Transverse colon (tissue), 4 donors: Measurements from ENCODE around the gene RAB6B.

Experiments used
- EP300 ChIP-seq: sonication (generic); formaldehyde crosslinking; IDR thresholded peaks from one replicate; pipeline ENCODE4 v1.6.1; 2017; ENCODE audit warnings: antibody characterized with exemption, low read depth
- POLR2A ChIP-seq: fragments of 450-650 bp; IDR thresholded peaks from one replicate; pipeline ENCODE4 v1.6.1; 2016; ENCODE audit warnings: antibody characterized with exemption, mild to moderate bottlenecking, moderate library complexity
- POLR2AphosphoS5 ChIP-seq, 3 donors: sonication (generic); formaldehyde crosslinking; IDR thresholded peaks; one replicate each; pipeline ENCODE4 v1.6.1; 2016; ENCODE audit warnings: antibody characterized with exemption in 3 of 3
- TF ChIP-seq, protein P1 (sequence below), 5 experiments: fragments of 200-600 bp in 3 of 5; fragments of 450-650 bp in 2 of 5; sonication (generic) in 3 of 5; IDR thresholded peaks; 1 replicate in 2 of 5; 2 replicates in 3 of 5; pipeline ENCODE4 v1.5.1; 2016 to 2017; ENCODE audit warnings: antibody characterized with exemption in 5 of 5, inconsistent platforms in 3 of 5, mild to moderate bottlenecking in 2 of 5, moderate library complexity in 1 of 5

DNA sequence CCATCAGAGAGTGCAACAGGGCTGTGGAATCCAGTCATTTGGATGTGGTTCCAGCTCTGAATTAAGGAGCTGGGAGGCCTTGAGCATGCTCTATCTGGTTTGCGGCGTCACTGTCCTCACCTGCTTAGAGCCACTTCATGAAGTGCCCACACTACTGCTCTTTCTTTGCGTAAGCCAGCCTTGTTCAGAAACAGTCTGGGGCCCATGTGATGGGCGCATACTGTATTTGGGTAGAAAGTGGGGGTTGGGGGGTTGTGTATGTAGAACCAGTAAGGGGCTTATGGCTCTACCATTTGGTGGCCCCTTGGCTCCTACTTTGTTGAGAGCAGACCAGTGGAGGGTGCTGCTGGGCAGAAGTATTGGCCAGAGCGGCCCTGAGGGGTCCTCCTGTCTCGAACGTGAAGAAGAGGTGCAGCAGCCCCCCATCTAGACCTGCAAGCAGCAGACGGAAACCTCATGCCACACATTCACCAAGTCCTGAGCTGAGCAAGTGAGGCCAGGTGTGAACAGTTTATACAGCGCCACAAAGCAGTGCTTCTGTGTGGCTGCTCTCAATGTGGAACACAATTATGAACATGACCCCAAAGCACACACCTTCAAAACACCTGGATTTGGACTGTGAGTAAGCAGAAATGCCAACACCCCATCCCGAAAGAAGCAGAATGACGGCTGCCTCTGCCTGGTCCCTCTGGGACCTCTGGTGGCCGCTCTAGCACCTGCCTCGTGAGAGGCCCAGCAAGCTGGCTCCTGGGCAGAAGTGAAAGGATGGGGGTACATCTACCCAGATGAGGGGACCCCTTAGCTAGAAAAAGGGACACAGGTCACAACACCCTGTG is 63.5 kb downstream of the RAB6B start:
- TF ChIP-seq, protein P1, sequence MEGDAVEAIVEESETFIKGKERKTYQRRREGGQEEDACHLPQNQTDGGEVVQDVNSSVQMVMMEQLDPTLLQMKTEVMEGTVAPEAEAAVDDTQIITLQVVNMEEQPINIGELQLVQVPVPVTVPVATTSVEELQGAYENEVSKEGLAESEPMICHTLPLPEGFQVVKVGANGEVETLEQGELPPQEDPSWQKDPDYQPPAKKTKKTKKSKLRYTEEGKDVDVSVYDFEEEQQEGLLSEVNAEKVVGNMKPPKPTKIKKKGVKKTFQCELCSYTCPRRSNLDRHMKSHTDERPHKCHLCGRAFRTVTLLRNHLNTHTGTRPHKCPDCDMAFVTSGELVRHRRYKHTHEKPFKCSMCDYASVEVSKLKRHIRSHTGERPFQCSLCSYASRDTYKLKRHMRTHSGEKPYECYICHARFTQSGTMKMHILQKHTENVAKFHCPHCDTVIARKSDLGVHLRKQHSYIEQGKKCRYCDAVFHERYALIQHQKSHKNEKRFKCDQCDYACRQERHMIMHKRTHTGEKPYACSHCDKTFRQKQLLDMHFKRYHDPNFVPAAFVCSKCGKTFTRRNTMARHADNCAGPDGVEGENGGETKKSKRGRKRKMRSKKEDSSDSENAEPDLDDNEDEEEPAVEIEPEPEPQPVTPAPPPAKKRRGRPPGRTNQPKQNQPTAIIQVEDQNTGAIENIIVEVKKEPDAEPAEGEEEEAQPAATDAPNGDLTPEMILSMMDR (IDR thresholded peaks at IDR 0.05) = no peak
- TF ChIP-seq POLR2AphosphoS5 (IDR thresholded peaks at IDR 0.05) (no peak), EP300 (no peak), POLR2A (no peak)
